ENCODE data around the gene LRRC51.
"Not testable (repeated sequence)": the region's sequence is repeated elsewhere in the genome, so short reads cannot be mapped to it uniquely, and the experiment has no call there.

Gene LRRC51

DNA sequence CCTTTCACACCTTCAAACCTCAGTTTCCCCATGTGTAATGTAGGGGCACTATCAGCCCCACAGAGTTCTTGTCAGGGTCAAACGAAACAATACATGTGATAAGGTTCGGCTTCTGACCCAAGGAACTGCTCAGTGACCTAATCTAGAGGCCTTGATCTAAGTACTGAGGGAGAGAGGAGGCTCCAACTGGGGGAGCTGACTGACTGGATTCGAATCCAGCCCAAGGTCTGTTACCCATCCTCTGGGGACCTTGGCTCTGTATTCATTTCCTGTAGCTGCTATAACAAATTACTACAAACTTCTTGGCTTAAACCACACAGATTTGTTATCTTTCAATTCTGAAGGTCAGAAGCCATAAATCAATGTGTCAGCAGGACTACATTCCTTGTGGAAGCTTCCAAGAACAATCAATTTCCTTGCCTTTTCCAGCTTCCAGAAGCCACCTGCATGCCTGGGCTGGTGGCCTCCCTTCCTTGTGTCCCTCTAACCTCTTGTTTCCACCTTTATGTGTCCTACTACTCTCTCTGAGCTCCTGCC lies 42.5 kb downstream of the LRRC51 start:
- Histone ChIP-seq H3K4me3 (ENCODE audit: extremely low read depth, insufficient read depth, low read length, poor library complexity, severe bottlenecking) (no peak overlapping the region), H3K36me3 (ENCODE audit: control insufficient read depth, insufficient read depth, low read length) (no peaks in the 10 kb centered on the region), H3K27ac (ENCODE audit: low read depth, low read length, severe bottlenecking) (no peak overlapping the region), H3K9me3 (ENCODE audit: control insufficient read depth, low read length) (peaks cover 26% of the 10 kb centered on the region), H3K4me1 (ENCODE audit: control insufficient read depth, insufficient read depth, low read length, poor library complexity, severe bottlenecking) (no peaks in the 10 kb centered on the region)
- WGBS, 2 experiments (ENCODE audit: insufficient coverage in 2 of 2), result 100% methylated on average over 1 of the region's 3 CpGs; no CpG with 5 or more reads in 1 of the 2 experiments

DNA sequence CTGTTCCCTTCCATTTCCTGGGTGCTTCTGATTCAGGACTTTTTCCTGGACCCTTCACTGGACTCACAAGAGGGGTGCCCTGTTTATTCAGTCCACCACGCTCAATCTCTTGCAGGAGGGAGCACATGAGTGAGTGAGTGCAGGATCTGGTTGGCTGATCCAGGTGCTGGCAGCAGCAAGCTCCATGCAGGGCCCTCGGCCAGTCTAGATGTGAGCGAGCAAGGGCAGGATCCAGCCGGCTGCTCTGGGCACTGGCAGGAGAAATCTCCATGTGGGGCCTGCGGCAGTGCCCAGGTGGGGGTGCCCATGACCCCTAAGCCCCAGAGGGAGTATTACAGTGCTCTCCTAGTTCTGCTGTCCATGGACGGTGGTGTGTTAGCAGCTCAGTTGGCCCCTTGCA lies 43.4 kb downstream of the LRRC51 start:
- WGBS, 2 experiments (ENCODE audit: insufficient coverage in 2 of 2), result 84 to 89% methylated on average over 6 of the region's 6 CpGs
- Histone ChIP-seq H3K4me3 (ENCODE audit: extremely low read depth, insufficient read depth, low read length, poor library complexity, severe bottlenecking) (no peak overlapping the region), H3K36me3 (ENCODE audit: control insufficient read depth, insufficient read depth, low read length) (no peaks in the 10 kb centered on the region), H3K9me3 (ENCODE audit: control insufficient read depth, low read length) (peaks cover 34% of the 10 kb centered on the region), H3K27ac (ENCODE audit: low read depth, low read length, severe bottlenecking) (no peak overlapping the region), H3K4me1 (ENCODE audit: control insufficient read depth, insufficient read depth, low read length, poor library complexity, severe bottlenecking) (no peaks in the 10 kb centered on the region)

DNA sequence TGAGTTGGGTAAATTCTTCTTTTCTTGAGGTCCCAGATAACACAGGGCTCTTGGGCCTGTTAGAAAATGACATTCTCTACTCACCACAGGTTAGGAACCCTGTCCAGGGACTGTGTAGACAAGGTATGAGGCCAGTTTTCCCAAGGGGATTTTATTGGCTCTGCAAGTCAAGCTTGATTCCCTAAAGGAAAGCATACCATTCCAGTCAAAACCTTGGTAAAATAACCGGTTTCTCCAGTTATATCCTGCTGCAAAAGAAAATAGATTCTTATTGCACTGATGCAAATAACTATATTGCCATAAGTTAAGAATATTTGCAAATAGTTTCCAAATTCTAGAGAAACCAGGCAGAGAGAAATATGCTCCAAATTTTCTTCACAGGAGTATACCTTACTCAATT lies 45.3 kb downstream of the LRRC51 start:
- Histone ChIP-seq H3K36me3 (ENCODE audit: control insufficient read depth, insufficient read depth, low read length) (no peaks in the 10 kb centered on the region), H3K9me3 (ENCODE audit: control insufficient read depth, low read length) (peaks cover 47% of the 10 kb centered on the region), H3K4me1 (ENCODE audit: control insufficient read depth, insufficient read depth, low read length, poor library complexity, severe bottlenecking) (no peaks in the 10 kb centered on the region), H3K27ac (ENCODE audit: low read depth, low read length, severe bottlenecking) (no peak overlapping the region), H3K4me3 (ENCODE audit: extremely low read depth, insufficient read depth, low read length, poor library complexity, severe bottlenecking) (no peak overlapping the region)
- WGBS, 2 experiments (ENCODE audit: insufficient coverage in 2 of 2), result no CpG with 5 or more reads among the region's 1 CpG

DNA sequence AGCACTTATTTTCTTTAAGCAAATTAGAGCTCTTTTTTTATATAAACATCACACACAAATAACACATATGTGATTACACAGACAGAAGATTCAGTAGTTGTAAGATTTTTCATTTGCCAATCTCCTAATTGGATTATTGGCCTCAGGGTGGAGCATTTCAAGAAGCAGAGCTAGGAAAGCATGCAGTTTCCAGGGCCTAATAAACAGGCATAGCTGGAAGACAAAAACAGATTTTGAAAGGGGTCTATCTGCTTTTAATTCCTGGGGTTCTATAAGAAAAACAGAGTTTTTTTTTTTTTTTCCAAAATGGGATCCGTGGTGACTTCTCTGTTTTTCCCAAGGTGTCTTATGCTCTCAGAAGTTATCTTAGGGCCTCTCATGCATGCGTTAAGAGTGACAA lies 47.3 kb downstream of the LRRC51 start:
- WGBS, 2 experiments (ENCODE audit: insufficient coverage in 2 of 2), result 0 to 40% methylated on average over 1 of the region's 2 CpGs
- H3K27ac ChIP-seq (ENCODE audit: low read depth, low read length, severe bottlenecking), result no peak overlapping the region
- H3K36me3 ChIP-seq (ENCODE audit: control insufficient read depth, insufficient read depth, low read length), result no peaks in the 10 kb centered on the region
- H3K4me3 ChIP-seq (ENCODE audit: extremely low read depth, insufficient read depth, low read length, poor library complexity, severe bottlenecking), result no peak overlapping the region
- H3K9me3 ChIP-seq (ENCODE audit: control insufficient read depth, low read length), result peaks cover 47% of the 10 kb centered on the region
- H3K4me1 ChIP-seq (ENCODE audit: control insufficient read depth, insufficient read depth, low read length, poor library complexity, severe bottlenecking), result no peaks in the 10 kb centered on the region

DNA sequence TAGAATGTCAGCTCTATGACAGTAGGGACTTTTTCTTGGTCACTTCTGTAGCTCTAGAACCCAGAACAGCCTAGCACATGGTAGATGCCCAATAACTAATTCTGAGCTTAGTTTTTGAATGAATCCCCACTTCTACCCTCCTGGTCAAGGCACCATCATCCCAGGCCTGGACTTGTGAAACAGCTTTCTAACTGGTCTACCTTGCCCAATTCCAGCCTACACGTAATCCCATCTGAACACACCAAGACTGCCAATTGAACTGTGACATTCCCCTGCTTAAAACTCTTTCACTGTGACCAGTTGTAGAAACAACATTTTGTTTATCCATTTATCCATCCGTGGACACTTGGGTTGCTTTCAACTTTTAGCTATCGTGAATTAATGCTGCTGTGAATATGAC lies 48.7 kb downstream of the LRRC51 start:
- Histone ChIP-seq H3K4me1 (ENCODE audit: control insufficient read depth, insufficient read depth, low read length, poor library complexity, severe bottlenecking) (no peaks in the 10 kb centered on the region), H3K27ac (ENCODE audit: low read depth, low read length, severe bottlenecking) (no peak overlapping the region), H3K9me3 (ENCODE audit: control insufficient read depth, low read length) (peaks cover 41% of the 10 kb centered on the region), H3K36me3 (ENCODE audit: control insufficient read depth, insufficient read depth, low read length) (no peaks in the 10 kb centered on the region), H3K4me3 (ENCODE audit: extremely low read depth, insufficient read depth, low read length, poor library complexity, severe bottlenecking) (no peak overlapping the region)
- 54 to 100% methylated on average over 2 of the region's 3 CpGs for WGBS, 2 experiments (ENCODE audit: insufficient coverage in 2 of 2)

DNA sequence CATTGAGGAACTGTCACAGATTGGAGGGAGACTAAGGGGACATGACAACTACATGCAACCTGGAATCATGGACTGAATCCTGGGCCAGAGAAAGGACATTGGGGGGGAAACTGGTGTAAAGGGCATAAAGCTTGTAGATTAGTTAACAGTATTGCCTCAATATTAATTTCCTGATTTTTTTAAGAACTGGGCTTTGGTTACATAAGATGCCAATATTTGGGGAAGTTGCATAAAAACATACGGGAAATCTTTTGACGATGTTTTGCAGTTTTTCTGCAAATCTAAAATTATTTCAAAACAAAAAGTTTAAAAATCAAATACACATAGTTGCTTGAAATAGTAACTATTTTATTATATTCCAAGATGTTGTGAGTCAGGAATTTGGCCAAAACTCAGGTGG lies 52.0 kb downstream of the LRRC51 start:
- WGBS, 2 experiments (ENCODE audit: insufficient coverage in 2 of 2), result no CpG with 5 or more reads among the region's 2 CpGs
- H3K36me3 ChIP-seq (ENCODE audit: control insufficient read depth, insufficient read depth, low read length), result no peaks in the 10 kb centered on the region
- no peaks in the 10 kb centered on the region for H3K4me1 ChIP-seq (ENCODE audit: control insufficient read depth, insufficient read depth, low read length, poor library complexity, severe bottlenecking)
- no peak overlapping the region for H3K4me3 ChIP-seq (ENCODE audit: extremely low read depth, insufficient read depth, low read length, poor library complexity, severe bottlenecking)
- H3K9me3 ChIP-seq (ENCODE audit: control insufficient read depth, low read length), result peaks cover 25% of the 10 kb centered on the region
- H3K27ac ChIP-seq (ENCODE audit: low read depth, low read length, severe bottlenecking), result no peak overlapping the region

DNA sequence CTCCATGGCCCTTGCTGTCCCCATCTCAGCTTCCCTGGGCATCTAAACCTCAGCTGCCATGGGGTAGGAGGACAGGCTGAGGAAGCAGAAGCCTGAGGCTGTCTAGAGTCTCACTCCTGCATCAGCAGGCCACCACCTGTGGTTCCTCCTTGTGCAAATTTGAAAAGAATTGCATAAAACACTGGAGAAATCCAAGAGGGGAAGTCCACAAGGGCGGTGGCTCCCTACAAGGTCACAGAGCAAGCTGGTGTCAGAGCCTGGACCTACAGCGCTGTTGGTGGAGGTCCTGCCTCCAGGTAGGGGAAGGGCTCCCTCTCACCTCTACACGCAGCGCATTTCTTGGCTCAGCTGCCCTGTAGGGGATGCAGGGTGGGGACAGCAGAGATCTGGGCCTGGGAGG lies 54.8 kb downstream of the LRRC51 start, which contains the start of gene FOLR3:
TSS of gene FOLR3 (plus strand) at position 253 of the 400 bp plus-strand sequence. CDS start 228 bp downstream, outside the sequence.
- H3K27ac ChIP-seq (ENCODE audit: low read depth, low read length, severe bottlenecking); H3K9me3 ChIP-seq (ENCODE audit: control insufficient read depth, low read length); H3K4me1 ChIP-seq (ENCODE audit: control insufficient read depth, insufficient read depth, low read length, poor library complexity, severe bottlenecking); H3K36me3 ChIP-seq (ENCODE audit: control insufficient read depth, insufficient read depth, low read length); H3K4me3 ChIP-seq (ENCODE audit: extremely low read depth, insufficient read depth, low read length, poor library complexity, severe bottlenecking): not testable (repeated sequence)
- WGBS, 2 experiments (ENCODE audit: insufficient coverage in 2 of 2), result 100% methylated on average over 2 of the region's 4 CpGs; no CpG with 5 or more reads in 1 of the 2 experiments

DNA sequence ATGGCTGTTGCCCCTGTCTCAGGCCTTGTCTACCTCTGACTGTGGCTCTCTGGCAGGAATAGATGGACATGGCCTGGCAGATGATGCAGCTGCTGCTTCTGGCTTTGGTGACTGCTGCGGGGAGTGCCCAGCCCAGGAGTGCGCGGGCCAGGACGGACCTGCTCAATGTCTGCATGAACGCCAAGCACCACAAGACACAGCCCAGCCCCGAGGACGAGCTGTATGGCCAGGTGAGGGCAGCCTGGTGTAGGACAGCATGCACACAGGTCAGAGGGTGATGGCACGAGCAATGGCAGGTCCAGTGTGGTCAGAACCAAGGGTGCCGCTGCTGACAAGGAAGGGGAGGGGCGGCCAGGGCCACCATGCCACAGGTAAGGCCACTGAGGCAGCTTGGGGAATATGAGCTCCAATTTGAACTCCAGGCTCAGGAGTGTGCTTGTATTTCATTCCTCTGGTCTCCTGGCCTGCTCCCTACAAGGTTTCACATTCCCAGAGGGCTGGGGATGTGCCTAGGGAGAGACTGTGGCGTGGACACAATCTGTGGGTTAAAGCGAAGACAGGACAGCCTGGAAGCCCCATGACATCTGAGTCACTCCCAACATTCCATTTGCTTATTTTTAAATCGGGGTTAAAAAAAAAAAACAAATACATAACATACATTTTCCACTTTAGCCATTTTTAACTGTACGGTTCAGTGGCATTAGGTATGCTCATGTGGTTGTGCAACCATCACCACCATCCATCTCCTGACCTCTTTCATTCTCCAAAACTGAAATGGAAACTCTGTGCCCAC lies 55.4 kb downstream of the LRRC51 start:
- Histone ChIP-seq H3K36me3 (ENCODE audit: control insufficient read depth, insufficient read depth, low read length) (no peaks in the 10 kb centered on the region), H3K27ac (ENCODE audit: low read depth, low read length, severe bottlenecking) (no peak overlapping the region), H3K4me1 (ENCODE audit: control insufficient read depth, insufficient read depth, low read length, poor library complexity, severe bottlenecking) (no peaks in the 10 kb centered on the region), H3K9me3 (ENCODE audit: control insufficient read depth, low read length) (no peaks in the 10 kb centered on the region), H3K4me3 (ENCODE audit: extremely low read depth, insufficient read depth, low read length, poor library complexity, severe bottlenecking) (no peak overlapping the region)
- 92 to 94% methylated on average over 12 to 14 of the region's 14 CpGs for WGBS, 2 experiments (ENCODE audit: insufficient coverage in 2 of 2)

DNA sequence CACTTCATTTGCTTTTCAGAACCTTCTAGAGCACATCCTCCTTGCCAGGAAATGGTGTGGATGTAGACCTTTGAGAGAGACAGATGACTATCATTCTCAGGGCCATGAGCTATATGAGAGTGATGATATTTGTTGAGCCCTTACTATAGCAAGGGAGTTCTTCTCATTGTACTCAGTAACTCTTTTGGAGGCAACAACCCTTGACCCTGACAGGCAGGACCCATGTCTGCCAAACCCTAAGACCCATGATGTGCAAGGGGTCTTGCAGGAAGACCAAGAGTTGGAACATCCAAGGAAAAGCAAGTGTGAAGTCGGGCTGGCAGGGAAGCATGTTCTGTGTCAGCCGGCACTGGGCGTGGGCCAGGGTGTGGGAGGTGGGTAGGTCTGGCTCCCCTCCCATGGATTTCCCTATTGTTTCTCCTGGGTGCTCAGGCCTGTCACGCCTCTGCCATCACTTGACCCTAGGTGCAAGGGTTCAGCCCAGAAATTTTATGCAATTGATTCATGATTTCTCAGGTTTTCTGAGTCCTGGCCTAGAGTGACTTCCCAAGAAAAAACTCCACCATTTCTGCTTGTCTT lies 56.1 kb downstream of the LRRC51 start:
- no peaks in the 10 kb centered on the region for H3K36me3 ChIP-seq (ENCODE audit: control insufficient read depth, insufficient read depth, low read length)
- WGBS, 2 experiments (ENCODE audit: insufficient coverage in 2 of 2), result 76 to 90% methylated on average over 2 to 3 of the region's 4 CpGs
- H3K4me3 ChIP-seq (ENCODE audit: extremely low read depth, insufficient read depth, low read length, poor library complexity, severe bottlenecking), result no peak overlapping the region
- H3K9me3 ChIP-seq (ENCODE audit: control insufficient read depth, low read length), result no peaks in the 10 kb centered on the region
- H3K4me1 ChIP-seq (ENCODE audit: control insufficient read depth, insufficient read depth, low read length, poor library complexity, severe bottlenecking), result no peaks in the 10 kb centered on the region
- no peak overlapping the region for H3K27ac ChIP-seq (ENCODE audit: low read depth, low read length, severe bottlenecking)

DNA sequence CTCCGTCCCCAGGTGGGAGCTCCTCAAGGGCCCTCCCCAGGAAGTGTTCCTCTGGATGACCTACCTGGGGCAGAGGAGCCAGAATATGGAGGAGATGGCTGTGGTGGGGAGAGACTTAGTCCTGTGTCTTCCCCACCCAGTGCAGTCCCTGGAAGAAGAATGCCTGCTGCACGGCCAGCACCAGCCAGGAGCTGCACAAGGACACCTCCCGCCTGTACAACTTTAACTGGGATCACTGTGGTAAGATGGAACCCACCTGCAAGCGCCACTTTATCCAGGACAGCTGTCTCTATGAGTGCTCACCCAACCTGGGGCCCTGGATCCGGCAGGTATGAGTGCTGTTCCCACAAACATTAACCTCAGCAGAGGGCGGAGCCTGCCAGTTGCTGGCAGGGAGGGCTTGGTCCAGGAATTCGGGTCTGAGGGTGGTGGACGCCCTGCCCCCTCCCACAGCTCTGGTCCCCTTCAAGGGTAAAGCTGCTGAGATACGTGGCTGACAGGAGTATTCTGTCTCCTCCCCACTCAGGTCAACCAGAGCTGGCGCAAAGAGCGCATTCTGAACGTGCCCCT lies 58.3 kb downstream of the LRRC51 start:
- no peak overlapping the region for H3K4me3 ChIP-seq (ENCODE audit: extremely low read depth, insufficient read depth, low read length, poor library complexity, severe bottlenecking)

More for the DNA sequence above, 58.3 kb downstream of the LRRC51 start:
- Histone ChIP-seq H3K36me3 (ENCODE audit: control insufficient read depth, insufficient read depth, low read length) (no peaks in the 10 kb centered on the region), H3K4me1 (ENCODE audit: control insufficient read depth, insufficient read depth, low read length, poor library complexity, severe bottlenecking) (no peaks in the 10 kb centered on the region), H3K27ac (ENCODE audit: low read depth, low read length, severe bottlenecking) (no peak overlapping the region), H3K9me3 (ENCODE audit: control insufficient read depth, low read length) (no peaks in the 10 kb centered on the region)
- 90 to 96% methylated on average over 7 of the region's 12 CpGs for WGBS, 2 experiments (ENCODE audit: insufficient coverage in 2 of 2)
